ENCODE results near the gene KCNIP4. TPM values are rescaled to one million over a fixed set of nuclear protein-coding genes. Genes with fewer than 3 reads are reported as not detected.

KCNIP4 gene
- total and polyA plus RNA-seq, 2 donors (not counting 3 experiments of a cell fraction or from before 2014, with no cell fraction given) = not detected

DNA sequence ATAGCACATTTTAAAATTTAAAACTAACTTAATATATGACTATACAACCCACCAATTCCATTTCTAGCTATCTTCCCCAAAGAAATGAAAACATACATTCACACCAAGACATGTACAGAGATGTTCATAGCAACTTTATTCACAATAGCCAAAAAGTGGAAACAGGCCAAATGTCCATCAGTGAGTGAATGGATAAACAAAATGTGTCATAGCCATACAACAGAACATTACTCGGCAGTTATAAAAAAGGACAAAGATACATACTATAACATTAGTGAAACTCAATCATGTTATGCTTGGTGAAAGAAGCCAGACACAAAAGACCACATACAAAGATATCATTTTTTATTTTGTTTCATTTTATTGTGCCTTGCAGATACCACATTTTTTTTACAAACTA is 851.5 kb downstream of the KCNIP4 start:
- no peaks in the 10 kb centered on the region for H3K36me3 ChIP-seq (ENCODE audit: control insufficient read depth in 2 of 2, extremely low read depth in 1 of 2, insufficient read depth in 2 of 2, low read length in 2 of 2)
- BruUV-seq (replicated peaks) = no TSS peak
- H3K27me3 ChIP-seq (ENCODE audit: control insufficient read depth in 2 of 2, insufficient read depth in 2 of 2, low read length in 2 of 2) = no peaks in the 10 kb centered on the region
- TF ChIP-seq CTCF (IDR thresholded peaks at IDR 0.05; ENCODE audit: extremely low read depth in 1 of 2, insufficient read depth in 1 of 2, low read depth in 1 of 2, low read length in 2 of 2) (no peak), JUN (IDR thresholded peaks at IDR 0.05; ENCODE audit: borderline replicate concordance, insufficient read depth, insufficient read length, low read depth) (peak; percentile 6), FOS (IDR thresholded peaks at IDR 0.05; ENCODE audit: borderline replicate concordance, insufficient read depth, low read length) (peak; percentile 47), POLR2A (IDR thresholded peaks at IDR 0.05; ENCODE audit: low read depth, low read length) (no peak)
- TF ChIP-seq, protein P1, sequence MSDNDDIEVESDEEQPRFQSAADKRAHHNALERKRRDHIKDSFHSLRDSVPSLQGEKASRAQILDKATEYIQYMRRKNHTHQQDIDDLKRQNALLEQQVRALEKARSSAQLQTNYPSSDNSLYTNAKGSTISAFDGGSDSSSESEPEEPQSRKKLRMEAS (IDR thresholded peaks at IDR 0.05; ENCODE audit: insufficient read depth, insufficient read length) = no peak
- DNase-seq (ENCODE audit: low read depth, low spot score) = peak; percentile 78
- POLR2A ChIA-PET = no interaction called here
- H3K9me1 ChIP-seq (replicated peaks; ENCODE audit: control insufficient read depth, extremely low read depth, insufficient read depth, low read length) = peaks cover 2% of the 10 kb centered on the region
- dilution Hi-C loops (cut with MboI; ENCODE audit: extremely low pct_ligation_motif_present, low sequenced_read_pairs) (no loop called here), intact Hi-C loops (cut with micrococcal nuclease) (no loop called here)
- H3K4me3 ChIP-seq (replicated peaks in 1 of 3; ENCODE audit: insufficient read depth in 1 of 3, low read depth in 1 of 3, low read length in 3 of 3) = no peak overlapping the region
- no peaks in the 10 kb centered on the region for H3K79me2 ChIP-seq (ENCODE audit: control insufficient read depth, insufficient read depth, low read length)
- CTCF ChIA-PET = interaction anchor here (2.1 kb wide), 1 partner anchor 323 kb away, joined by 9 read pairs; no protein-coding TSS in a partner anchor
- no peak overlapping the region for H3K27ac ChIP-seq (ENCODE audit: insufficient read depth, low read depth, low read length)
- no peaks in the 10 kb centered on the region for H4K20me1 ChIP-seq (replicated peaks; ENCODE audit: control insufficient read depth, extremely low read depth, insufficient read depth, low read length)
- peak; percentile 73 for FAIRE-seq
- H3K9ac ChIP-seq (replicated peaks; ENCODE audit: extremely low read depth, insufficient read depth, low read length) = no peak overlapping the region
- no peaks in the 10 kb centered on the region for H3K9me3 ChIP-seq (replicated peaks; ENCODE audit: control insufficient read depth, insufficient read depth, low read length)
- no peak overlapping the region for H3K4me2 ChIP-seq (ENCODE audit: insufficient read depth, low read length)
- H2AFZ ChIP-seq (ENCODE audit: low read depth, low read length) = no peak overlapping the region
- peaks cover 3% of the 10 kb centered on the region for H3K4me1 ChIP-seq (ENCODE audit: control insufficient read depth, extremely low read depth, insufficient read depth, low read length)

DNA sequence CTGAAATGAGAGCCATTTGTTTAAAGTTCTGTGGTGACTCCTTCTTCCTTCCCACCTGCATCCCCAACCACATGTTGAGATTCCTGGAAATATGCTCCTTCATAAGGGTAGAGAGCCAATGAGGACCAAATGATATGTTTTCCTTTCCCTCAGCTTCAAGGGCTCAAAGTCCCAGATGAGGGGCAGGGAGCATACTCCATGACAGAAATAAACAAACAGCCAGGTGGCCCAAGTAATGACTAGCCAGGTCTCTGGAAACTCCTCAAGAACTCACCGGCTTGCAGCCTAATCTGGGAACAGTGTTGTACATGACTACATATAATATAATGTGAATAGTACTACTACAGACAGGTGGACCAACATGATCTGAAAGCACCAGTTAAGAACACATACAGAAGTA is 856.0 kb downstream of the KCNIP4 start:
- H2AFZ ChIP-seq (ENCODE audit: low read depth, low read length) = no peak overlapping the region
- no peaks in the 10 kb centered on the region for H3K9me1 ChIP-seq (replicated peaks; ENCODE audit: control insufficient read depth, extremely low read depth, insufficient read depth, low read length)
- ChIA-PET CTCF (interaction anchor here (1.3 kb wide), 1 partner anchor 11 kb away, joined by 3 read pairs; no protein-coding TSS in a partner anchor), POLR2A (no interaction called here)
- TF ChIP-seq, protein P1 (IDR thresholded peaks at IDR 0.05; ENCODE audit: insufficient read depth, insufficient read length) = no peak
- TF ChIP-seq CTCF (IDR thresholded peaks at IDR 0.05; ENCODE audit: extremely low read depth in 1 of 2, insufficient read depth in 1 of 2, low read depth in 1 of 2, low read length in 2 of 2) = no peak
- TF ChIP-seq JUN (IDR thresholded peaks at IDR 0.05; ENCODE audit: borderline replicate concordance, insufficient read depth, insufficient read length, low read depth) = no peak
- TF ChIP-seq POLR2AphosphoS5 (IDR thresholded peaks at IDR 0.05; ENCODE audit: insufficient read depth, low read depth, low read length) = no peak
- no peak for TF ChIP-seq FOS (IDR thresholded peaks at IDR 0.05; ENCODE audit: borderline replicate concordance, insufficient read depth, low read length)
- no peak for TF ChIP-seq POLR2A (IDR thresholded peaks at IDR 0.05; ENCODE audit: low read depth, low read length)
- no peak for TF ChIP-seq MYC (IDR thresholded peaks at IDR 0.05; ENCODE audit: low read depth, low read length)
- no peak for TF ChIP-seq GATA2 (IDR thresholded peaks at IDR 0.05; ENCODE audit: insufficient read depth, insufficient read length, low read depth, low read length)
- TF ChIP-seq EZH2 (IDR thresholded peaks at IDR 0.05; ENCODE audit: borderline replicate concordance, low read depth, low read length, severe bottlenecking) = no peak
- H3K27me3 ChIP-seq (ENCODE audit: control insufficient read depth in 2 of 2, insufficient read depth in 2 of 2, low read length in 2 of 2) = no peaks in the 10 kb centered on the region
- no peak overlapping the region for H3K9ac ChIP-seq (replicated peaks; ENCODE audit: extremely low read depth, insufficient read depth, low read length)
- FAIRE-seq = no peak
- peaks cover 6% of the 10 kb centered on the region for H3K4me1 ChIP-seq (ENCODE audit: control insufficient read depth, extremely low read depth, insufficient read depth, low read length)
- no peak overlapping the region for H3K27ac ChIP-seq (ENCODE audit: insufficient read depth, low read depth, low read length)
- BruUV-seq (replicated peaks) = no TSS peak
- H4K20me1 ChIP-seq (replicated peaks; ENCODE audit: control insufficient read depth, extremely low read depth, insufficient read depth, low read length) = no peaks in the 10 kb centered on the region
- H3K4me2 ChIP-seq (ENCODE audit: insufficient read depth, low read length) = no peak overlapping the region
- H3K4me3 ChIP-seq (replicated peaks in 1 of 3; ENCODE audit: insufficient read depth in 1 of 3, low read depth in 1 of 3, low read length in 3 of 3) = no peak overlapping the region
- dilution Hi-C loops (cut with MboI; ENCODE audit: extremely low pct_ligation_motif_present, low sequenced_read_pairs) = no loop called here
- H3K79me2 ChIP-seq (ENCODE audit: control insufficient read depth, insufficient read depth, low read length) = no peaks in the 10 kb centered on the region
- intact Hi-C loops (cut with micrococcal nuclease) = no loop called here
- DNase-seq (ENCODE audit: low read depth, low spot score) = no peak
- H3K9me3 ChIP-seq (replicated peaks; ENCODE audit: control insufficient read depth, insufficient read depth, low read length) = no peaks in the 10 kb centered on the region
- no peaks in the 10 kb centered on the region for H3K36me3 ChIP-seq (ENCODE audit: control insufficient read depth in 2 of 2, extremely low read depth in 1 of 2, insufficient read depth in 2 of 2, low read length in 2 of 2)

Data from endothelial cell of umbilical vein (primary cell).